Measurements from ENCODE around the gene TAOK2. TPM values are rescaled to one million over a fixed set of nuclear protein-coding genes. Genes with fewer than 3 reads are reported as not detected.
"Not testable (repeated sequence)": the region's sequence is repeated elsewhere in the genome, so short reads cannot be mapped to it uniquely, and the experiment has no call there.

TAOK2 gene
- total RNA-seq, 4 donors from 2014 or later = 15.9 to 31.0 (median 22.1) TPM

- no peak for ATAC-seq
- H3K4me1 ChIP-seq = peaks cover 0 to 15% of the 10 kb centered on the region in 2 donors
- DNase-seq = no peak
- peak overlapping the region in 2 of 4 donors; percentile 28 for H3K4me3 ChIP-seq
- no peak for TF ChIP-seq POLR2A (IDR thresholded peaks at IDR 0.05)
- TF ChIP-seq, protein P1, sequence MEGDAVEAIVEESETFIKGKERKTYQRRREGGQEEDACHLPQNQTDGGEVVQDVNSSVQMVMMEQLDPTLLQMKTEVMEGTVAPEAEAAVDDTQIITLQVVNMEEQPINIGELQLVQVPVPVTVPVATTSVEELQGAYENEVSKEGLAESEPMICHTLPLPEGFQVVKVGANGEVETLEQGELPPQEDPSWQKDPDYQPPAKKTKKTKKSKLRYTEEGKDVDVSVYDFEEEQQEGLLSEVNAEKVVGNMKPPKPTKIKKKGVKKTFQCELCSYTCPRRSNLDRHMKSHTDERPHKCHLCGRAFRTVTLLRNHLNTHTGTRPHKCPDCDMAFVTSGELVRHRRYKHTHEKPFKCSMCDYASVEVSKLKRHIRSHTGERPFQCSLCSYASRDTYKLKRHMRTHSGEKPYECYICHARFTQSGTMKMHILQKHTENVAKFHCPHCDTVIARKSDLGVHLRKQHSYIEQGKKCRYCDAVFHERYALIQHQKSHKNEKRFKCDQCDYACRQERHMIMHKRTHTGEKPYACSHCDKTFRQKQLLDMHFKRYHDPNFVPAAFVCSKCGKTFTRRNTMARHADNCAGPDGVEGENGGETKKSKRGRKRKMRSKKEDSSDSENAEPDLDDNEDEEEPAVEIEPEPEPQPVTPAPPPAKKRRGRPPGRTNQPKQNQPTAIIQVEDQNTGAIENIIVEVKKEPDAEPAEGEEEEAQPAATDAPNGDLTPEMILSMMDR (IDR thresholded peaks at IDR 0.05 in 4 of 5, conservative IDR thresholded peaks at IDR 0.05 in 1 of 5) = no peak
- intact Hi-C loops (cut with DNase I; ENCODE audit: low total_unique reads) = no loop called here
- H3K27ac ChIP-seq = no peak overlapping the region
- in situ Hi-C loops (cut with MboI; ENCODE audit: low sequenced_read_pairs in 4 of 4) = loop anchor here in 1 of 4 donors (25.0 kb wide), 1 partner anchor 344 kb away; the partner anchor contains the start of gene QPRT
- no peaks in the 10 kb centered on the region for H3K36me3 ChIP-seq
- H3K27me3 ChIP-seq = peaks cover 30 to 55% (median 39%) of the 10 kb centered on the region in 3 donors
- H3K9me3 ChIP-seq = no peaks in the 10 kb centered on the region
Observed at GRCh38 chr16:30031477-30031918, 57.8 kb downstream of the TAOK2 start.

GRCh38 chr16:30032083-30032819, 58.6 kb downstream of the TAOK2 start:
- H3K9me3 ChIP-seq = no peaks in the 10 kb centered on the region
- TF ChIP-seq POLR2A (IDR thresholded peaks at IDR 0.05) = no peak
- TF ChIP-seq, protein P1 (IDR thresholded peaks at IDR 0.05 in 4 of 5, conservative IDR thresholded peaks at IDR 0.05 in 1 of 5) = peak; percentile 5 to 70 (median 52)
- peak in 1 of 2 donors; percentile 42 for DNase-seq
- no peak overlapping the region for H3K27ac ChIP-seq
- ATAC-seq = peak in 1 of 2 donors; percentile 53
- intact Hi-C loops (cut with DNase I; ENCODE audit: low total_unique reads) (no loop called here), in situ Hi-C loops (cut with MboI; ENCODE audit: low sequenced_read_pairs in 4 of 4) (loop anchor here in 1 of 4 donors (25.0 kb wide), 1 partner anchor 345 kb away; the partner anchor contains the start of gene QPRT)
- H3K36me3 ChIP-seq = no peaks in the 10 kb centered on the region
- peaks cover 30 to 55% (median 39%) of the 10 kb centered on the region in 3 donors for H3K27me3 ChIP-seq
- H3K4me3 ChIP-seq = no peak overlapping the region
- H3K4me1 ChIP-seq = peaks cover 0 to 15% of the 10 kb centered on the region in 2 donors

- in situ Hi-C loops (cut with MboI; ENCODE audit: low sequenced_read_pairs in 4 of 4) = loop anchor here in 1 of 4 donors (25.0 kb wide), 1 partner anchor 346 kb away; the partner anchor contains the start of gene QPRT
- H3K27me3 ChIP-seq = peaks cover 30 to 53% (median 39%) of the 10 kb centered on the region in 3 donors
Observed at GRCh38 chr16:30033270-30033669, 59.6 kb downstream of the TAOK2 start.

GRCh38 chr16:30040221-30040620, 66.6 kb downstream of the TAOK2 start:
- Histone ChIP-seq H3K36me3 (no peaks in the 10 kb centered on the region), H3K4me3 (no peak overlapping the region), H3K27me3 (peaks cover 0 to 5% (median 0%) of the 10 kb centered on the region in 3 donors), H3K4me1 (no peaks in the 10 kb centered on the region), H3K27ac (no peak overlapping the region), H3K9me3 (no peaks in the 10 kb centered on the region)
- in situ Hi-C loops (cut with MboI; ENCODE audit: low sequenced_read_pairs in 4 of 4) = loop anchor here in 2 of 4 donors (10.0 to 25.0 kb wide), 2 partner anchors 145 to 353 kb away; partner anchors contain the start of genes CORO1A (in 1 of the 2) and QPRT (in 1 of the 2)
- intact Hi-C loops (cut with DNase I; ENCODE audit: low total_unique reads) = no loop called here
- DNase-seq = no peak
- TF ChIP-seq, protein P1 (IDR thresholded peaks at IDR 0.05 in 4 of 5, conservative IDR thresholded peaks at IDR 0.05 in 1 of 5) = no peak
- no peak for TF ChIP-seq POLR2A (IDR thresholded peaks at IDR 0.05)
- ATAC-seq = no peak

More at GRCh38 chr16:30033270-30033669, 59.6 kb downstream of the TAOK2 start:
- no peaks in the 10 kb centered on the region for H3K36me3 ChIP-seq
- H3K4me3 ChIP-seq = no peak overlapping the region
- ATAC-seq (no peak), DNase-seq (no peak)
- peaks cover 0 to 15% of the 10 kb centered on the region in 2 donors for H3K4me1 ChIP-seq
- intact Hi-C loops (cut with DNase I; ENCODE audit: low total_unique reads) = no loop called here
- TF ChIP-seq, protein P1 (IDR thresholded peaks at IDR 0.05 in 4 of 5, conservative IDR thresholded peaks at IDR 0.05 in 1 of 5) = no peak
- no peak for TF ChIP-seq POLR2A (IDR thresholded peaks at IDR 0.05)
- H3K27ac ChIP-seq = no peak overlapping the region
- no peaks in the 10 kb centered on the region for H3K9me3 ChIP-seq

DNA sequence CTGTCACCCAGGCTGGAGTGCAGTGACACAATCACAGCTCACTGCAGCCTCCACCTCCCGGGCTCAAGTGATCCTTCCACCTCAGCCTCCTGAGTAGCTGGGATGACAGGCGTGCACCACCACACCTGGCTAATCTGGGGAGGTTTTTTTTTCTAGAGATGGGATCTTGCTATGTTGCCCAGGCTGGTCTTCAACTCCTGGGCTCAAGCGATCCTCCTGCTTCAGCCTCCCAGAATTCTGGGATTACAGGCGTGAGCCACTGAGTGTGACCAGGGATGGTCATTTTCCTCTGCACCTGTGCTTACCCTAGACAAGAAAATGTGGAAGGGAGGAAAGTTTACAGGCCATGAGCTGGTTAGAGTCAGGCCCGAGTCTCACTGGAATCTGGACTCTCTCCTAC, 67.0 kb downstream of the TAOK2 start:
- H3K36me3 ChIP-seq; H3K27ac ChIP-seq; H3K4me1 ChIP-seq; H3K4me3 ChIP-seq; DNase-seq; H3K9me3 ChIP-seq; intact Hi-C loops (cut with DNase I; ENCODE audit: low total_unique reads); ATAC-seq; H3K27me3 ChIP-seq: not testable (repeated sequence)
- in situ Hi-C loops (cut with MboI; ENCODE audit: low sequenced_read_pairs in 4 of 4) = loop anchor here in 2 of 4 donors (10.0 to 25.0 kb wide), 2 partner anchors 144 to 353 kb away; partner anchors contain the start of genes CORO1A (in 1 of the 2) and QPRT (in 1 of the 2)

Measured in gastrocnemius medialis (tissue), 4 donors.